Myocyte (in vitro differentiated cells): ENCODE data around the gene DLGAP1. TPM values are rescaled to one million over a fixed set of nuclear protein-coding genes. Genes with fewer than 3 reads are reported as not detected.

Experiments
- DNase-seq: peaks from one replicate; pipeline ENCODE4 v3.0.0-alpha.2; 2012; ENCODE audit warnings: low read depth
- total RNA-seq: library from RNA; depleted of rRNA; stranded (reverse); fragments of >200 nt; gene quantifications from 2 replicates; pipeline ENCODE4 v1.2.3, GENCODE V29; 2014

Gene DLGAP1
- total RNA-seq, 1 donor from 2014 or later: 0.75 TPM

GRCh38 chr18:3872641-3873040 is 582.5 kb downstream of the DLGAP1 start:
- DNase-seq: no peak

DNA sequence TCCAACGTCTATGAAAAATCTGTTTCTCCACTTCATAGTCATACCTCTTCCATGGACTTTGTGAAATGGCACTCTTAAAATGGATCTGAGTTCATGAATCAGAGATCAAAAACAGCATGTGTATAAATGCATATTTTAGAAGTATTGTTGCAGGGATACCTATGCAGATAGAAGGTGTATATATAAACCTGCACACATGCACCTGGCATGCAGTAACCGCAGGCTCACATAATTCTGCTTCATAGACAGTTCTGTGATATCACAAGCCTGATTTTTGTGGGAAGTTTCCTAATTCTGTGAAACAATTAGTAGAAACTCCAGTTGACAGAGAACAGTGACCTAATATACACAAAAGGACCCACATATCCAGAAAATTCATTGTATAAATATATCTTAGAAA is 583.4 kb downstream of the DLGAP1 start:
- no peak for DNase-seq

DNA sequence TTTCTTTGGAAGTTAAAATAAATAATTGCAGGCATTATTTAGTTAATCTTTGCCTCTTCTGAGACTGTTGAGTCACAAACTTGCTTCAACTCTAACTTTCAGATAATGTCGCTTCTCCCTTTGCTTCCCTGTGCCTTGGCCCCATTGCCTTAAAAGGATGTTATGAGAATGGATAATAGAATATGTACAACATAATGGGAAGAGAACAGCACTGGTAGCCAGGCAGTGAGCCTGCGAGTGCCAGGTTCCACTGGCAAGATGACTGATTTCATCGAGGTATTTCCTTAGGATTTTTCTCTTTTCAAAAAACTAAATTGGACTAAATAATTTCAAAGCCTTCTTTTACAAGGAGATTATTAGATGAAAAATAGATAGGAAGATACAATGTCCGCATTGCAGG is 584.2 kb downstream of the DLGAP1 start:
- no peak for DNase-seq

- peak; percentile 58 for DNase-seq
Measured at GRCh38 chr18:3869848-3870247, 585.3 kb downstream of the DLGAP1 start.

GRCh38 chr18:3867864-3868311 is 587.2 kb downstream of the DLGAP1 start:
- no peak for DNase-seq

DNA sequence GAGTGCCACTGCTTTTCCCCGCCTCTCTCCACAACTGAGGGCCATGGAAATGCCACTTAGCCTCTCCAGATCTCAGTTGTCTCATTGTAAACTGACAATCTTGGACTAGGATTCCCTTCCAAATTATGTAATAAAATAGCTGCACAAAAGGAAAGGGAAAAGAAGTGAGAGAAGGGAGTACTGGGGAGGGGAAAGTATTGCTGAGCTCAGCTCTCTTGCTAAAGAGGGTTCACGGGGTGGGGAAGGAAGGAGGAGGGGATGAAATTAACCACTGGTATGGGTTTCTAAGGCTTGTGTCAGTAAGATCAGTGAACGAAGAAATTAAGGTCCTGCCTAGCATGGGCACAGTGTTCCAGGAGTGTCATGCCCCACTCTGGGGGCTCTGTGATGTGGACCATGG is 587.9 kb downstream of the DLGAP1 start:
- no peak for DNase-seq

- DNase-seq: no peak
Measured at GRCh38 chr18:3864669-3865298, 590.3 kb downstream of the DLGAP1 start.

DNA sequence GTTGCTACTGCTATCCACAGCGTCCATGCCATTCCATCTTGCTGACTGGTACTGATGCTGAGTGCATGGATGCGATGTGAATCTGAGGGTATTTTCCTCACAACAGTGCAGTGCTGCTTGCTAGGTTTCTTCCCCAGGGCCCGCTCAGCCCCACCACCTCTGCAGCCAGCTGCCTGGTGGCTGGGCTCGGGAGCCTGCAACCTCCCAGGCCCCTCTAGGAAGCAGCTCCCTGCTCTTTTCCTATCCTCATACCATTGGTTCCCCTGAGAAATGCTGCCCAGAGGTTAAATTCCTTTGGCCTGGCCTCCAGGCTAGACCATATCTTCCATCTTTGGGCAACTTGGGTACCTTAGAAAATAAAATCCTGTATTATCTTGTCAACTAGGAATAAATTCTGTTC is 591.5 kb downstream of the DLGAP1 start:
- DNase-seq: no peak

DNA sequence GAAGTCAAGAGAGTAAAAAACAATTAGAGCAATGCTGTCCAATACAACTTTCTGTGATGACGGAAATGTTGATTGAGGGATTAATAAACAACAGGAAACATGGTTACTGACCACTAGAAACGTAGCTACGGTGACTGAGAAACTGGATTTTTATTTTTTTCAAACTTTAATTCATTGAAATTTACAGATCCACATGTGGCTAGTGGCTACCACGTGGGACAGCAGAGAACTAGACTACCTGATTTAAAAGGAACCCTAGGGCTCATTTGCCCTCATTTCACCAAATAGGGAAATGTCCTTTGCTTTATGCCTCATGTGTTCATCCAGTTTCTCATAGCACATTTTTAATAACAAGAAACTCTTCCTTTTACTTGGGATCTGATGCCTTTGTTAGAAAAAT is 592.1 kb downstream of the DLGAP1 start:
- no peak for DNase-seq

DNA sequence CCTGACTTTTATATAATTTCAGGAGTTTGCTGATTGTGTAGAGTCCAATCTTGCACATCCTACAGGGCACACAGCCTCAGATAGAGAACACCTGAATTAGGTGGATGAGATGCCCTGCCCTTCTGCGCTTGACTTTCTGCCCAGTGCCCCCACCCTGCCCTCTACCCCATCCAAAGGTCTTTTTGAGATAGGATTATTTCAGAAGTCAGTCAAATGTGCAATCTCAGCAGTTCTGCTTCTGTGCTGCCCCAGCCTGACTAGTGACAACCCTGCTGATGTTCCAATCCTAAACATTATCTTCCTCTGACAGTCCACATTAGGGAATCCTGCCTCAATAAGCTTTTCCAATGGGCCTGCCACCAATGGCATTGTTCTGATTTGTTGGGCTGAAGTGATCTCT is 593.6 kb downstream of the DLGAP1 start:
- DNase-seq: no peak

GRCh38 chr18:3857544-3857943 is 597.6 kb downstream of the DLGAP1 start:
- DNase-seq: no peak

- DNase-seq: no peak
Measured at GRCh38 chr18:3855966-3856365, 599.1 kb downstream of the DLGAP1 start.

GRCh38 chr18:3852321-3852720 is 602.8 kb downstream of the DLGAP1 start:
- DNase-seq: no peak

DNA sequence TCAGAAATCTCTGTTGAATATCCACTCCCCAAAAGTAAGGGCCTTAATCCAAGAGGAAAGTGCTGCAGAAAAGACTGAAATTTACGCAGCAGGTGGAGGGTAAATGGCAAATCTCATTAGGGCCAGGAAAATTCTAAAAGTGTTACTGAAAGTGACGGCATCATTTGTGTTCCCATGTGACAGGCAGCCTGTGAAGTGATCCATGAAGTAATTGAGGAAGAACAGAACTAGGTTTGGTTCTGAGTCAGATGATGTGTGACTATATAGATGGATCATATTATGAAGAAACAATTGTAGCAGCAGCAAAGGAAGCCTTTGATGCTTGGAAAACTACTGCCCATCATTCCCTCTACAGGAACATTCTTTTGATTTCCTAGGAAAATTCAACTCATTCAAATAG is 603.9 kb downstream of the DLGAP1 start:
- DNase-seq: no peak

DNA sequence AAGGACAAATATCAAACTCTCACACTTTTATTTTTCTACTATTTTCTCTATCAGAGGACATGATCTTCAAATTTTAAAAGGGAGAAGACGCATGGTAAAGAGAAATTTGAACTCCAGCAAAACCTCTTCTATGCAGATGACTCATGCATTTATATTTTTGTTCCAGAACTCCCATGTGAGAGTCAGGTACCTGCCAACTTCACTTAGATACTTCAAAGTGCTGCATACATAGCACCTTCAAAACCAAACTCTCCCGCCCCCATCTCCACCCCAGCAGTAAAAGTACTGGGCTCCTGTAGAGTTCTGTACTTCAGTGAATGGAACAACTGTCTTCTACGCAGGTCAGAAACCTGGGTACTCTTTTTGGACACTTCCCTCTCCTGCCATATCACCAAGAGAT is 606.8 kb downstream of the DLGAP1 start:
- DNase-seq: no peak

DNA sequence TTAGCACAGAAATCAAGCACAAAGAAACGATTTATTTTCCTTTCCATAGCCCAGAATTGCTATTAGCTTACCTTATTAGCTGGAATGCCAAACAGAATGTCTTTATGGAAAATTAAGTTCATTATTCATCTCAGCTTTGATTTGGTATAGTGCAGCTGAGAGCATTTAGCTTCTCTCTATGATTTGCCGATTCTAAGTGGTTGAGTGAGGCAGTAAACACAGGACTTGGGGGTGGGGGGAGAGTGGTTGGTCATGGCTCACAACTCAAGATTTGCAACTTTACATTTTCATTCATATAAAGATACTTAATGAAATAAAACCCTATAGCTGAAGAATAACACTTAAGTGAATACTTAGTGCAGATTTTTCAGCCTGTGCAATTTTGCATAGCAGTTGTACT is 609.9 kb downstream of the DLGAP1 start:
- no peak for DNase-seq

DNA sequence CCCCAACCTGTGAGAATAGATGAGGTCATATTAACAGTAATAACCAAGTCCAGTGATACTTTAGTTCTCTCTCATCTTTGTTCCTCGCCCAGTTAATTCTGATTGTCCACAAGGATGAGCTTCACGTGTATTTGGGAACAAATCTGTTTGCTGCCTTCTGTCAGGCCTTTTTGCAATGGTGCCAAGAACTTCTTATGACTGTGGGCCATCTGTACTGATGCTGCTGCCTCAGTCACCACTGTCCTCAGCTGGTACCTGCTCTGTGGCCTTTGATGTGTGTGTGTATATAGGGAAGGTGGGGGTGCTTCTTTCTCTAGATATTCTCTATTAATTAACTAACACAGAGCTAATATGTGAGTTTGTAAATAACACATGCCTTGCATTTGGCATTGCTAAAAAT is 612.3 kb downstream of the DLGAP1 start:
- DNase-seq: no peak

GRCh38 chr18:3840766-3841165 is 614.3 kb downstream of the DLGAP1 start:
- no peak for DNase-seq

GRCh38 chr18:3839581-3839981 is 615.5 kb downstream of the DLGAP1 start:
- DNase-seq: no peak

DNA sequence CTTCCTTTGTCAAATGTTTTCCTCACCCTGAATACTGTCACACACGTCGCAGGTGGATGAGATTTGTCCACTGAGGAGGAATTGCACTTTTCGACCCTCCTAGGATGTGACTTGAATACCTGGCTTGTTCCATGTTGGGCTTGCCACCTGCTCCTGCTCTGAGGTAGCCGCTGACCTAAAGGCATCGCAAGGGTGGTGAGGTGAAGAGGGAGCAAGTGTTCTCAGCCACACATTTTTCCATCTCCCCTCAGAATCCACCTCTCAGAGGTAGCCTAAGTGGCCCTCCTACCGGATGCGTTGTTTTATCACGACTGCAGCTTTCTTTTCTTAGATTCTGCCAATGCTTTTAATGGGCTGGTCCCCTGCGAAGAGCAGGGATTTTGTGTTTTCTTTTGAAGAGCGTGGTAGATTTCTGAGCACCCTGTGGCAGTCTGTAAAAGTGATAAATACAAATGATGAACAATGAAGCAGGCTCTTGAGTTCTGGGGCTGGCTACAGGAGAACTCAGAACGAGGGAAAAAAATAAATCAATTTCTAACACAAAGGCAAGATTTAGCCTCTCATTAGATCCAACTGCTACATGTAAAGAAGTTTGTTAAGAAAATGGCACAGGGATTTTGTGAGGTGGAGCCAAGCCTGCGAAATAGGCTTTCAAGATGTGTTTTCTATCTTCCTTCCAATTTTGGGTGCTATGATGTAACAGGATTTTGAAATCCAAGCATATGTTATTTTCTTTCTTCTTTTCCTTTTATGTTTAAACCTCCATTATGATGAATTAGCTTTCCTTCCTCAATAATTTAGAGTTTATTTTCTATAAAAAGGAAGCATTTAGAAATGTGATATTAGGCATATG is 618.4 kb downstream of the DLGAP1 start:
- DNase-seq: no peak

DNA sequence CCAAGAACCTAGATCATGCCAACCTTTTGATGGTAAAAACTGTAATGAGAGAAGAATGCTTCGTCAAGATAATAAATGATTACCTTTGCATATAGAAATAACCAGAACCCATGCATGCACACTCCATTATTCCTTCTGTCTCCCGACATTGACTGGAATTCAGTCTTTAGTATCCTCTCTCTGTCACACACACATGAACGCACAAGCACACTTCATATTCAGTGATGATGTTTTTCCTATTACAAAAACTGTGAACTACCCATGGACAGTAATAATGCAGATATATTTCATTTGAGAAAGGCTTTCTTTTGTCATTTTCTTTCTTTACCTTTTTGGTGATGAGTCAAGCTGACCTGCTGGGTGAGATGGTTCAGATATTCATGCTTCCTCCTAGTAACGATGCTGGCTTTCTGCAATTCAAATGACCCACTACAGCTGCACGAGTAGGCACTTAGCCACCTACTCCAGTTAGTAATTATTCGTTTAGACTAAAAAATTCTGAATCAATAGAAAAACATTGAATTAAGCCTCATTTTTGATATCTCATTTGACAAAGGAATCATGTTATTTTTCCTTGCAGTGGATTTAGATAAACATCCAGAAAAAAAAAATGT is 623.0 kb downstream of the DLGAP1 start:
- DNase-seq: no peak

GRCh38 chr18:3830604-3831003 is 624.5 kb downstream of the DLGAP1 start:
- DNase-seq: no peak
